Measurements from ENCODE around the gene CEP83. TPM values are rescaled to one million over a fixed set of nuclear protein-coding genes. Genes with fewer than 3 reads are reported as not detected.

The CEP83 gene
- polyA plus RNA-seq, 1 of the 3 experiments (the other 2 are of a cell fraction): 2.5 TPM

GRCh38 chr12:94287245-94287628, 172.4 kb downstream of the CEP83 start:
- Histone ChIP-seq H3K9me2 (no peaks in the 10 kb centered on the region), H3K27me3 (ENCODE audit: insufficient read depth) (no peaks in the 10 kb centered on the region), H3K9me3 (no peaks in the 10 kb centered on the region), H3K9ac (no peak overlapping the region), H3K36me3 (replicated peaks in 1 of 2; ENCODE audit: control insufficient read depth in 1 of 2, insufficient read depth in 2 of 2, low read length in 1 of 2) (no peaks in the 10 kb centered on the region), H2AFZ (ENCODE audit: low read depth) (no peak overlapping the region), H3K27ac (ENCODE audit: low read depth in 2 of 2, low read length in 1 of 2) (peak overlapping the region in 1 of 2 experiments; percentile 84; a peak in 2 of 4 replicates), H3F3A (replicated peaks; ENCODE audit: insufficient read depth) (peaks cover 13% of the 10 kb centered on the region), H3K4me3 (ENCODE audit: low read depth in 2 of 2, low read length in 1 of 2) (no peak overlapping the region), H3K4me1 (ENCODE audit: control insufficient read depth in 1 of 2, insufficient read depth in 2 of 2, low read depth in 1 of 2, low read length in 1 of 2) (peaks cover 17 to 64% of the 10 kb centered on the region in 2 experiments; a peak in 3 of 4 replicates), H4K20me1 (ENCODE audit: insufficient read depth) (no peaks in the 10 kb centered on the region), H3K4me2 (no peak overlapping the region), H3K79me2 (ENCODE audit: insufficient read depth) (no peaks in the 10 kb centered on the region)
- ChIA-PET CTCF (no interaction called here), POLR2A (no interaction called here)
- WGBS (ENCODE audit: low lambda C conversion rate): 94% methylated on average over 10 of the region's 10 CpGs
- DNase-seq: no peak
- TF ChIP-seq JUND (IDR thresholded peaks at IDR 0.05) (no peak), NRF1 (IDR thresholded peaks at IDR 0.05; ENCODE audit: low read depth, low read length) (no peak), MEF2A (IDR thresholded peaks at IDR 0.05; ENCODE audit: borderline replicate concordance, low read depth) (no peak), FOXM1 (IDR thresholded peaks at IDR 0.05; ENCODE audit: low read depth) (no peak), POLR2AphosphoS5 (IDR thresholded peaks at IDR 0.05; ENCODE audit: low read depth, low read length) (no peak), USF1 (IDR thresholded peaks at IDR 0.05; ENCODE audit: borderline replicate concordance, low read depth) (no peak), NFIC (IDR thresholded peaks at IDR 0.05; ENCODE audit: borderline replicate concordance) (no peak), EZH2phosphoT487 (IDR thresholded peaks at IDR 0.05; ENCODE audit: borderline replicate concordance, low read depth) (no peak), PBX3 (IDR thresholded peaks at IDR 0.05) (no peak), MAX (IDR thresholded peaks at IDR 0.05; ENCODE audit: low read depth) (no peak), GATA2 (CRISPR knock-in tag; IDR thresholded peaks at IDR 0.05) (no peak; the same call in 1 of the 2 replicates), SMC3 (IDR thresholded peaks at IDR 0.05; ENCODE audit: low read depth, low read length) (no peak), RFX5 (IDR thresholded peaks at IDR 0.05; ENCODE audit: low read length) (no peak), FOXJ3 (CRISPR knock-in tag; IDR thresholded peaks at IDR 0.05) (no peak), CHD2 (IDR thresholded peaks at IDR 0.05; ENCODE audit: low read length, partially characterized antibody) (no peak)

GRCh38 chr12:94286583-94287244, 173.0 kb downstream of the CEP83 start:
- Histone ChIP-seq H3K4me3 (ENCODE audit: low read depth in 2 of 2, low read length in 1 of 2) (no peak overlapping the region), H3K79me2 (ENCODE audit: insufficient read depth) (no peaks in the 10 kb centered on the region), H3K9ac (no peak overlapping the region), H3F3A (replicated peaks; ENCODE audit: insufficient read depth) (peaks cover 13% of the 10 kb centered on the region), H2AFZ (ENCODE audit: low read depth) (no peak overlapping the region), H3K36me3 (replicated peaks in 1 of 2; ENCODE audit: control insufficient read depth in 1 of 2, insufficient read depth in 2 of 2, low read length in 1 of 2) (no peaks in the 10 kb centered on the region), H4K20me1 (ENCODE audit: insufficient read depth) (no peaks in the 10 kb centered on the region), H3K9me2 (no peaks in the 10 kb centered on the region), H3K27ac (ENCODE audit: low read depth in 2 of 2, low read length in 1 of 2) (peak overlapping the region in 1 of 2 experiments; percentile 84; a peak in 2 of 4 replicates), H3K27me3 (ENCODE audit: insufficient read depth) (no peaks in the 10 kb centered on the region), H3K4me1 (ENCODE audit: control insufficient read depth in 1 of 2, insufficient read depth in 2 of 2, low read depth in 1 of 2, low read length in 1 of 2) (peaks cover 17 to 64% of the 10 kb centered on the region in 2 experiments; a peak in 3 of 4 replicates), H3K4me2 (no peak overlapping the region), H3K9me3 (no peaks in the 10 kb centered on the region)
- DNase-seq: peak; percentile 67
- ChIA-PET CTCF (interaction anchor here (0.6 to 1.3 kb wide), 2 partner anchors 32 to 184 kb away, joined by 3 read pairs; no protein-coding TSS in a partner anchor), POLR2A (no interaction called here)
- 99% methylated on average over 3 of the region's 4 CpGs for WGBS (ENCODE audit: low lambda C conversion rate)
- no peak for TF ChIP-seq YY1 (IDR thresholded peaks at IDR 0.05; ENCODE audit: low read depth)
- TF ChIP-seq GATA2 (CRISPR knock-in tag; IDR thresholded peaks at IDR 0.05): peak; percentile 59; the same call in 1 of the 2 replicates
- no peak for TF ChIP-seq GABPA (IDR thresholded peaks at IDR 0.05; ENCODE audit: low read depth)
- TF ChIP-seq RFX5 (IDR thresholded peaks at IDR 0.05; ENCODE audit: low read length): no peak
- no peak for TF ChIP-seq MAX (IDR thresholded peaks at IDR 0.05; ENCODE audit: low read depth)
- peak in 1 of 2 experiments; percentile 73; a peak in 2 of 4 replicates for TF ChIP-seq EP300 (IDR thresholded peaks at IDR 0.05; ENCODE audit: borderline replicate concordance in 1 of 2, low read depth in 1 of 2, low read length in 1 of 2)
- TF ChIP-seq JUND (IDR thresholded peaks at IDR 0.05): no peak
- TF ChIP-seq USF2 (IDR thresholded peaks at IDR 0.05; ENCODE audit: borderline replicate concordance, low read depth, low read length): no peak
- TF ChIP-seq FOXJ3 (CRISPR knock-in tag; IDR thresholded peaks at IDR 0.05): peak; percentile 68
- TF ChIP-seq POLR2AphosphoS5 (IDR thresholded peaks at IDR 0.05; ENCODE audit: low read depth, low read length): no peak
- no peak for TF ChIP-seq TCF12 (IDR thresholded peaks at IDR 0.05)
- TF ChIP-seq ZBTB33 (IDR thresholded peaks at IDR 0.05; ENCODE audit: borderline replicate concordance, low read depth): no peak

Data from SK-N-SH (cell line).